Neural crest cell (in vitro differentiated cells): Measurements from ENCODE around the gene TSTD2. TPM values are rescaled to one million over a fixed set of nuclear protein-coding genes. Genes with fewer than 3 reads are reported as not detected.

ENCODE experiments used
- DNase-seq: peaks from one replicate; pipeline ENCODE4 v3.0.0; 2021; ENCODE audit warnings: low read depth, mixed read lengths, low spot score
- H3K27ac Mint-ChIP-seq: one replicate; pipeline ENCODE4 v1.8.0; 2021; ENCODE audit warnings: mild to moderate bottlenecking, mixed read lengths; ENCODE audit not compliant: unreplicated experiment
- H3K27me3 Mint-ChIP-seq: 2 replicates; pipeline ENCODE4 v1.8.0; 2021; ENCODE audit warnings: low read depth, mild to moderate bottlenecking, mixed read lengths
- H3K36me3 Mint-ChIP-seq: 2 replicates; pipeline ENCODE4 v1.8.0; 2021; ENCODE audit warnings: low read depth, mild to moderate bottlenecking, mixed read lengths
- H3K4me1 Mint-ChIP-seq: 2 replicates; pipeline ENCODE4 v1.8.0; 2021; ENCODE audit warnings: mixed read lengths
- H3K4me3 Mint-ChIP-seq: one replicate; pipeline ENCODE4 v1.8.0; 2021; ENCODE audit warnings: mild to moderate bottlenecking, mixed read lengths
- H3K9me3 Mint-ChIP-seq: 2 replicates; pipeline ENCODE4 v1.8.0; 2021; ENCODE audit warnings: mixed read lengths
- total RNA-seq: library from RNA; stranded (reverse); gene quantifications from 2 replicates; pipeline ENCODE4 v1.2.1, GENCODE V29; 2021
- TF ChIP-seq, protein P1 (sequence below): fragments of 200-600 bp; sonication (generic); conservative IDR thresholded peaks from 2 replicates; pipeline ENCODE4 v1.5.0; 2021; ENCODE audit warnings: antibody characterized with exemption, mild to moderate bottlenecking

TSTD2 gene
- total RNA-seq, 1 donor from 2014 or later = 24.4 TPM

DNA sequence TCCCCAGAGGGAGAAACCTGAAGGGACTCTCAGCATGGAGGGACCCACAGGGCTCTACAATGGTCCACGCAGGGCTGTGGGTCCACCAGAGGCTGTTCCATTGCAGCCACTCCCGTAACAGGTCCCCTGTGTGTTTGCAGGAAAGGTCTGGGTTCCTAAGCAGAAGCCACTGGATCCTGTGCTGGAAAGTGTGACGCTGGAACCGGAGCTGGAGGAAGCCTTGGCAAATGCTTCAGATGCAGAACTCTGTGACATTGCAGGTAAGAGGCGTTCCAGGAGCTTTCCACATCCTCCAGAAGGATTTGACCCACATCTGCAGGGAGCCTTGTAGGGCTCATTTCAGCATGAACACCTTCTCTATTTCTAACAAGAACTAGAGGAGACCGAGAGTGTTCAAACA is 80.0 kb downstream of the TSTD2 start:
- no peak overlapping the region for H3K27ac Mint-ChIP-seq

DNA sequence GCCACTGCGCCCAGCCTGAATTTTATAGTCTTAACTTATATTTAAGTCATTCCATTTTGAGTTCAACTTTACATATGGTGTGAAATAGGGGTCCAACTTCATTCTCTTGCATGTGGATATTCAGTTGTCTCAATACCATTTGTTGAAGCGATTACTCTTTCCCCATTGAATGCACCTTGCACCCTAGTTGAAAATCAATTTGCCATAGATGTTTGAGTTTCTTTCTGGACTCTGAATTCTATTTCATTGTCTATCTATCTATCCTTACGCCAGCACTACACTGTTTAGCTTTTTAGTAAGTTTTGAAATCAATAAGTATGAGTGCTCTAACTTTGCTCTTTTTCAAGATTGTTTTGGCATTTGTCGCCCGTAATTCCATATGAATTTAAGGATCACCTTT is 81.9 kb downstream of the TSTD2 start:
- no peaks in the 10 kb centered on the region for H3K4me1 Mint-ChIP-seq
- peaks cover 19% of the 10 kb centered on the region for H3K27me3 Mint-ChIP-seq
- no peak overlapping the region for H3K27ac Mint-ChIP-seq
- no peak overlapping the region for H3K4me3 Mint-ChIP-seq
- TF ChIP-seq, protein P1, sequence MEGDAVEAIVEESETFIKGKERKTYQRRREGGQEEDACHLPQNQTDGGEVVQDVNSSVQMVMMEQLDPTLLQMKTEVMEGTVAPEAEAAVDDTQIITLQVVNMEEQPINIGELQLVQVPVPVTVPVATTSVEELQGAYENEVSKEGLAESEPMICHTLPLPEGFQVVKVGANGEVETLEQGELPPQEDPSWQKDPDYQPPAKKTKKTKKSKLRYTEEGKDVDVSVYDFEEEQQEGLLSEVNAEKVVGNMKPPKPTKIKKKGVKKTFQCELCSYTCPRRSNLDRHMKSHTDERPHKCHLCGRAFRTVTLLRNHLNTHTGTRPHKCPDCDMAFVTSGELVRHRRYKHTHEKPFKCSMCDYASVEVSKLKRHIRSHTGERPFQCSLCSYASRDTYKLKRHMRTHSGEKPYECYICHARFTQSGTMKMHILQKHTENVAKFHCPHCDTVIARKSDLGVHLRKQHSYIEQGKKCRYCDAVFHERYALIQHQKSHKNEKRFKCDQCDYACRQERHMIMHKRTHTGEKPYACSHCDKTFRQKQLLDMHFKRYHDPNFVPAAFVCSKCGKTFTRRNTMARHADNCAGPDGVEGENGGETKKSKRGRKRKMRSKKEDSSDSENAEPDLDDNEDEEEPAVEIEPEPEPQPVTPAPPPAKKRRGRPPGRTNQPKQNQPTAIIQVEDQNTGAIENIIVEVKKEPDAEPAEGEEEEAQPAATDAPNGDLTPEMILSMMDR = no peak
- H3K9me3 Mint-ChIP-seq = no peaks in the 10 kb centered on the region
- H3K36me3 Mint-ChIP-seq = no peaks in the 10 kb centered on the region
- no peak for DNase-seq

More for the DNA sequence above, 80.0 kb downstream of the TSTD2 start:
- Mint-ChIP-seq H3K27me3 (peaks cover 19% of the 10 kb centered on the region), H3K4me1 (no peaks in the 10 kb centered on the region), H3K9me3 (no peaks in the 10 kb centered on the region), H3K36me3 (no peaks in the 10 kb centered on the region), H3K4me3 (no peak overlapping the region)
- DNase-seq = no peak
- TF ChIP-seq, protein P1 = no peak

DNA sequence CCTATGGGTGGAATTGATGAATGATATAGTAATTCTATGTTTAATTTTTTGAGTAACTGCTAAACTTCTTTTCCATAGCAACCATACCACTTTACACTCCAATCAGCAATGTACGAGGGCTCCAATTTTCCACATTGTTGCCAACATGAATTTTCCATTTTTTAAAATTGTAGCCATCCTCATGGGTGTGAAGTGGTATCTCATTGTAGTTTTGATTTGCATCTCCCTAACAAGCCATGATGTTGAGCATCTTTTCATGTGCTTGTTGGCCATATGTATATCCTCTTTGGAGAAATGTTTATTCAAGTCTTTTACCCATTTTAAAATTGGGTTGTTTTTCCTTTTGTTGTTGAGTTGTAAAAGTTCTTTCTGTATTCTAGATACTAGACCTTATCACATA is 82.8 kb downstream of the TSTD2 start:
- H3K4me1 Mint-ChIP-seq = no peaks in the 10 kb centered on the region
- no peak overlapping the region for H3K4me3 Mint-ChIP-seq
- DNase-seq = no peak
- TF ChIP-seq, protein P1 = no peak
- H3K9me3 Mint-ChIP-seq = no peaks in the 10 kb centered on the region
- H3K27me3 Mint-ChIP-seq = peaks cover 19% of the 10 kb centered on the region
- H3K36me3 Mint-ChIP-seq = no peaks in the 10 kb centered on the region
- H3K27ac Mint-ChIP-seq = no peak overlapping the region

Other genes starting within 250 kb of the TSTD2 start
- 1.5 and 1.6 TPM in 2 replicates for gene TDRD7, start 221.3 kb downstream of the TSTD2 start, total RNA-seq
- 0.23 and 0.77 TPM in 2 replicates for gene TMOD1, start 131.7 kb downstream of the TSTD2 start, total RNA-seq
- 51.4 and 52.2 TPM in 2 replicates for gene NCBP1, start 453 bp upstream of the TSTD2 start, total RNA-seq
- gene XPA, start 64.0 kb upstream of the TSTD2 start, total RNA-seq = 14.1 and 15.6 TPM in 2 replicates
- gene FOXE1, start 219.9 kb upstream of the TSTD2 start, total RNA-seq = 0.09 TPM in 1 of 2 replicates, not detected in the other